Esophagus muscularis mucosa (tissue), 4 donors: ENCODE data around the gene DNAH2.

Source experiments
- EP300 ChIP-seq: sonication (generic); formaldehyde crosslinking; IDR thresholded peaks from one replicate; pipeline ENCODE4 v1.6.1; 2017; ENCODE audit warnings: antibody characterized with exemption
- POLR2A ChIP-seq: fragments of 450-650 bp; IDR thresholded peaks from one replicate; pipeline ENCODE4 v1.6.1; 2017; ENCODE audit warnings: antibody characterized with exemption, moderate library complexity, mild to moderate bottlenecking, low read depth
- TF ChIP-seq, protein P1 (sequence below), 3 experiments: fragments of 200-600 bp in 2 of 3; fragments of 450-650 bp in 1 of 3; sonication (generic) in 2 of 3; IDR thresholded peaks; one replicate each; pipeline ENCODE4 v1.5.1; 2017 to 2019; ENCODE audit warnings: antibody characterized with exemption in 3 of 3, mild to moderate bottlenecking in 2 of 3, moderate library complexity in 1 of 3

GRCh38 chr17:7851438-7852261 is 134.1 kb downstream of the DNAH2 start:
- TF ChIP-seq POLR2A, result no peak
- TF ChIP-seq, protein P1, sequence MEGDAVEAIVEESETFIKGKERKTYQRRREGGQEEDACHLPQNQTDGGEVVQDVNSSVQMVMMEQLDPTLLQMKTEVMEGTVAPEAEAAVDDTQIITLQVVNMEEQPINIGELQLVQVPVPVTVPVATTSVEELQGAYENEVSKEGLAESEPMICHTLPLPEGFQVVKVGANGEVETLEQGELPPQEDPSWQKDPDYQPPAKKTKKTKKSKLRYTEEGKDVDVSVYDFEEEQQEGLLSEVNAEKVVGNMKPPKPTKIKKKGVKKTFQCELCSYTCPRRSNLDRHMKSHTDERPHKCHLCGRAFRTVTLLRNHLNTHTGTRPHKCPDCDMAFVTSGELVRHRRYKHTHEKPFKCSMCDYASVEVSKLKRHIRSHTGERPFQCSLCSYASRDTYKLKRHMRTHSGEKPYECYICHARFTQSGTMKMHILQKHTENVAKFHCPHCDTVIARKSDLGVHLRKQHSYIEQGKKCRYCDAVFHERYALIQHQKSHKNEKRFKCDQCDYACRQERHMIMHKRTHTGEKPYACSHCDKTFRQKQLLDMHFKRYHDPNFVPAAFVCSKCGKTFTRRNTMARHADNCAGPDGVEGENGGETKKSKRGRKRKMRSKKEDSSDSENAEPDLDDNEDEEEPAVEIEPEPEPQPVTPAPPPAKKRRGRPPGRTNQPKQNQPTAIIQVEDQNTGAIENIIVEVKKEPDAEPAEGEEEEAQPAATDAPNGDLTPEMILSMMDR (IDR thresholded peaks at IDR 0.05), result peak in 2 of 3 experiments; percentile 99 to 100
- TF ChIP-seq EP300, result no peak
